Gastrocnemius medialis (tissue), 4 donors: ENCODE measurements around the gene ACCSL. TPM values are rescaled to one million over a fixed set of nuclear protein-coding genes. Genes with fewer than 3 reads are reported as not detected.
A peak's percentile ranks its signal among the peaks of the same experiment; 100 is the strongest.

ENCODE experiments used
- ATAC-seq, 2 donors: fragments of 150-250 bp; one replicate each; pipeline ENCODE4 v1.9.1; 2016
- DNase-seq, 2 donors: peaks; one replicate each; pipeline ENCODE4 v3.0.0-alpha.2; 2019
- H3K27ac ChIP-seq, 4 donors: fragments of 200-600 bp; sonication (generic); 1 replicate in 1 of 4; 2 replicates in 3 of 4; pipeline ENCODE4 v1.5.1; 2016 to 2018; ENCODE audit warnings: mild to moderate bottlenecking in 2 of 4, moderate library complexity in 1 of 4
- H3K27me3 ChIP-seq, 3 donors: fragments of 200-600 bp; sonication (generic) in 2 of 3; 1 replicate in 1 of 3; 2 replicates in 2 of 3; pipeline versions ENCODE4 v1.5.1 to v1.6.0; 2016 to 2019; ENCODE audit warnings: mild to moderate bottlenecking in 1 of 3, moderate library complexity in 1 of 3
- H3K36me3 ChIP-seq, 2 donors: fragments of 200-600 bp; sonication (generic) in 1 of 2; one replicate each; pipeline ENCODE4 v1.5.1; 2017 to 2018
- H3K4me1 ChIP-seq, 2 donors: fragments of 200-600 bp; sonication (generic) in 1 of 2; one replicate each; pipeline ENCODE4 v1.5.1; 2016 to 2017; ENCODE audit warnings: mild to moderate bottlenecking in 2 of 2
- H3K4me3 ChIP-seq, 4 donors: fragments of 200-600 bp; sonication (generic) in 3 of 4; 1 replicate in 1 of 4; 2 replicates in 3 of 4; pipeline ENCODE4 v1.5.1; 2016 to 2019; ENCODE audit warnings: mild to moderate bottlenecking in 2 of 4
- H3K9me3 ChIP-seq, 3 donors: fragments of 200-600 bp; sonication (generic) in 2 of 3; 1 replicate in 1 of 3; 2 replicates in 2 of 3; pipeline ENCODE4 v1.5.1; 2016 to 2019
- POLR2A ChIP-seq, 2 donors: fragments of 450-650 bp; IDR thresholded peaks; one replicate each; pipeline ENCODE4 v1.6.1; 2017; ENCODE audit warnings: antibody characterized with exemption in 2 of 2, mild to moderate bottlenecking in 2 of 2, moderate library complexity in 2 of 2
- in situ Hi-C, 4 donors: fragments of 200-750 bp; cut with MboI; loops; one replicate each; pipeline versions ENCODE4 v1.15.0 to v1.8.0; 2017; ENCODE audit warnings: low sequenced_read_pairs in 4 of 4
- intact Hi-C: fragments of 100-400 bp; cut with DNase I; formaldehyde crosslinking; loops from one replicate; pipeline ENCODE4 v1.15.1; 2023; ENCODE audit warnings: low total_unique reads
- total RNA-seq, 4 donors: library from RNA; depleted of rRNA; stranded (reverse); fragments of >200 nt; gene quantifications; one replicate each; pipeline versions ENCODE4 v1.1.0 to v1.2.3, GENCODE V29; 2016
- TF ChIP-seq, protein P1 (sequence below), 5 experiments: fragments of 450-650 bp in 3 of 5; fragments of 200-600 bp in 2 of 5; sonication (generic) in 2 of 5; IDR thresholded peaks in 4 of 5; conservative IDR thresholded peaks in 1 of 5; 1 replicate in 4 of 5; 2 replicates in 1 of 5; pipeline ENCODE4 v1.5.1; 2016 to 2019; ENCODE audit warnings: antibody characterized with exemption in 5 of 5, mild to moderate bottlenecking in 3 of 5, moderate library complexity in 3 of 5

Gene ACCSL
- total RNA-seq, 4 donors from 2014 or later: not detected

DNA sequence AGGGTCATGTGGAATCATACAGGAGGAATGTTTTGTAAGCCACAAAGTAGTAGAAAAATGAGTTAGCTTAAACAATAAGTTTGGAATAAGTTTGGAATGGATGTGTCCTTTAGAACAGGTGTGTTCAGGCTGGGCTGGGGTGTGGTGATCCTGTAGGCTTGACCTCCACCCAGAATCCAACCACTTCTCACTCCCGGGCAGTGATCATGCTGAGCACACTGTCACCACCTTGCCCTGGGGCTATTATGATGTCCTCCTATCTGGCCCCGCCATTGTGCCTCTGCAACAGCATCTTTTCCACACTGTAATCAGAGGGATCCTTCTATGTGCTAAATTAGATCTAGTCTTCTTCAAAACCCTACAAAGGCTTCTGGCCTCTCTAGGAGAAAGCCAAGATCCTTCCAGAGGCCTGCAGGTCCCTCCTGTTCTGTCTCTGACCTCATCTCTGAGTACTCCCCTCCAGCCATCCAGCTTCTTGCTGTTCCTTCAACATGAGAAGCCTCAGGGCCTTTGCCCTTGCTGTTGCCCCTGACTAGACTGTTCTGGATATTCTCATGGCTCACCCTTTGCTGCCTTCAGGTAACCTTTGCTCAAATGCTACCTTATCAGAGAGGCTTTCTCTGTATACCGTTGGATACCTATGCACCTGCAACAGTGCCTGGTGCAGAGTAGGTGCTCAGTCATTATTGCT lies 18.8 kb upstream of the ACCSL start:
- in situ Hi-C loops (no loop called here), intact Hi-C loops (no loop called here)
- H3K27me3 ChIP-seq: peaks cover 0 to 6% (median 5%) of the 10 kb centered on the region in 3 donors
- peak overlapping the region in 1 of 4 donors; percentile 13 for H3K27ac ChIP-seq
- TF ChIP-seq POLR2A (IDR thresholded peaks at IDR 0.05): no peak
- TF ChIP-seq, protein P1, sequence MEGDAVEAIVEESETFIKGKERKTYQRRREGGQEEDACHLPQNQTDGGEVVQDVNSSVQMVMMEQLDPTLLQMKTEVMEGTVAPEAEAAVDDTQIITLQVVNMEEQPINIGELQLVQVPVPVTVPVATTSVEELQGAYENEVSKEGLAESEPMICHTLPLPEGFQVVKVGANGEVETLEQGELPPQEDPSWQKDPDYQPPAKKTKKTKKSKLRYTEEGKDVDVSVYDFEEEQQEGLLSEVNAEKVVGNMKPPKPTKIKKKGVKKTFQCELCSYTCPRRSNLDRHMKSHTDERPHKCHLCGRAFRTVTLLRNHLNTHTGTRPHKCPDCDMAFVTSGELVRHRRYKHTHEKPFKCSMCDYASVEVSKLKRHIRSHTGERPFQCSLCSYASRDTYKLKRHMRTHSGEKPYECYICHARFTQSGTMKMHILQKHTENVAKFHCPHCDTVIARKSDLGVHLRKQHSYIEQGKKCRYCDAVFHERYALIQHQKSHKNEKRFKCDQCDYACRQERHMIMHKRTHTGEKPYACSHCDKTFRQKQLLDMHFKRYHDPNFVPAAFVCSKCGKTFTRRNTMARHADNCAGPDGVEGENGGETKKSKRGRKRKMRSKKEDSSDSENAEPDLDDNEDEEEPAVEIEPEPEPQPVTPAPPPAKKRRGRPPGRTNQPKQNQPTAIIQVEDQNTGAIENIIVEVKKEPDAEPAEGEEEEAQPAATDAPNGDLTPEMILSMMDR (IDR thresholded peaks at IDR 0.05 in 4 of 5, conservative IDR thresholded peaks at IDR 0.05 in 1 of 5): no peak
- H3K4me3 ChIP-seq: no peak overlapping the region
- H3K36me3 ChIP-seq: no peaks in the 10 kb centered on the region
- ATAC-seq (no peak), DNase-seq (no peak)
- peaks cover 5 to 14% of the 10 kb centered on the region in 2 donors for H3K4me1 ChIP-seq
- no peaks in the 10 kb centered on the region for H3K9me3 ChIP-seq

GRCh38 chr11:44029507-44029845 lies 18.3 kb upstream of the ACCSL start:
- in situ Hi-C loops: no loop called here
- Histone ChIP-seq H3K36me3 (no peaks in the 10 kb centered on the region), H3K4me3 (no peak overlapping the region), H3K27ac (peak overlapping the region in 2 of 4 donors; percentile 13 to 75), H3K27me3 (peaks cover 0 to 6% (median 5%) of the 10 kb centered on the region in 3 donors), H3K9me3 (no peaks in the 10 kb centered on the region), H3K4me1 (peaks cover 5 to 14% of the 10 kb centered on the region in 2 donors)
- ATAC-seq: no peak
- no peak for DNase-seq
- intact Hi-C loops: no loop called here
- TF ChIP-seq POLR2A (IDR thresholded peaks at IDR 0.05): no peak
- TF ChIP-seq, protein P1 (IDR thresholded peaks at IDR 0.05 in 4 of 5, conservative IDR thresholded peaks at IDR 0.05 in 1 of 5): no peak

GRCh38 chr11:44029977-44030911 lies 17.5 kb upstream of the ACCSL start:
- intact Hi-C loops: loop anchor here (5.0 kb wide), 1 partner anchor 83 kb away; no protein-coding TSS in a partner anchor
- TF ChIP-seq, protein P1 (IDR thresholded peaks at IDR 0.05 in 4 of 5, conservative IDR thresholded peaks at IDR 0.05 in 1 of 5): no peak
- no peak for TF ChIP-seq POLR2A (IDR thresholded peaks at IDR 0.05)
- in situ Hi-C loops: loop anchor here in 3 of 4 donors (10.0 kb wide), 2 partner anchors 85 to 135 kb away; partner anchors contain the start of gene C11orf96 (in 1 of the 3)

GRCh38 chr11:44030996-44031395 lies 16.8 kb upstream of the ACCSL start:
- intact Hi-C loops: loop anchor here (5.0 kb wide), 1 partner anchor 84 kb away; no protein-coding TSS in a partner anchor
- Histone ChIP-seq H3K36me3 (no peaks in the 10 kb centered on the region), H3K4me1 (peaks cover 5 to 14% of the 10 kb centered on the region in 2 donors), H3K27ac (peak overlapping the region; percentile 48 to 75 (median 66)), H3K4me3 (no peak overlapping the region), H3K9me3 (no peaks in the 10 kb centered on the region), H3K27me3 (peaks cover 0 to 6% (median 5%) of the 10 kb centered on the region in 3 donors)
- in situ Hi-C loops: loop anchor here in 3 of 4 donors (10.0 kb wide), 2 partner anchors 86 to 136 kb away; partner anchors contain the start of gene C11orf96 (in 1 of the 3)
- no peak for TF ChIP-seq POLR2A (IDR thresholded peaks at IDR 0.05)
- TF ChIP-seq, protein P1 (IDR thresholded peaks at IDR 0.05 in 4 of 5, conservative IDR thresholded peaks at IDR 0.05 in 1 of 5): no peak
- DNase-seq: no peak
- ATAC-seq: no peak

More at GRCh38 chr11:44029977-44030911, 17.5 kb upstream of the ACCSL start:
- H3K36me3 ChIP-seq: no peaks in the 10 kb centered on the region
- peak overlapping the region; percentile 48 to 75 (median 66) for H3K27ac ChIP-seq
- DNase-seq: peak in 1 of 2 donors; percentile 40
- peaks cover 5 to 14% of the 10 kb centered on the region in 2 donors for H3K4me1 ChIP-seq
- ATAC-seq: peak; percentile 51 to 72
- H3K27me3 ChIP-seq: peaks cover 0 to 6% (median 5%) of the 10 kb centered on the region in 3 donors
- H3K9me3 ChIP-seq: no peaks in the 10 kb centered on the region
- H3K4me3 ChIP-seq: no peak overlapping the region
